HEK293 (cell line): ENCODE data around the gene CACNA1H.

Source experiments
- CTCF ChIA-PET: fragments of 350-600 bp; formaldehyde crosslinking; extraction: SDS; loops from one replicate; lab custom pipeline; 2021; ENCODE audit warnings: antibody characterized with exemption; lab: Yijun Ruan, JAX
- POLR2A ChIA-PET: fragments of 300-600 bp; formaldehyde crosslinking; extraction: SDS; loops from one replicate; lab custom pipeline; 2020; ENCODE audit warnings: antibody characterized with exemption, inconsistent platforms; lab: Yijun Ruan, JAX
- H3K27ac ChIP-seq: fragments of 200-500 bp; sonication (Bioruptor generic); 2 replicates; pipeline ENCODE4 v1.5.1; 2014; ENCODE audit warnings: low read depth, low read length, control low read depth, inconsistent platforms; ENCODE audit errors: extremely low read depth
- H3K36me3 ChIP-seq, 2 experiments: fragments of 200-500 bp in 1 of 2; sonication (Bioruptor generic) in 1 of 2; 1 replicate in 1 of 2; 2 replicates in 1 of 2; pipeline ENCODE4 v1.5.1; 2014 to 2017; ENCODE audit warnings: inconsistent platforms in 2 of 2, low read length in 2 of 2; ENCODE audit not compliant: control insufficient read depth in 2 of 2, insufficient read depth in 1 of 2
- H3K4me1 ChIP-seq: fragments of 200-500 bp; sonication (Bioruptor generic); 2 replicates; pipeline ENCODE4 v1.5.1; 2014; ENCODE audit warnings: mild to moderate bottlenecking, low read length, inconsistent platforms; ENCODE audit not compliant: control insufficient read depth, insufficient read depth
- H3K4me3 ChIP-seq: 2 replicates; pipeline ENCODE4 v1.5.1; 2011; ENCODE audit warnings: low read depth, mild to moderate bottlenecking, control low read depth, low read length, moderate library complexity
- H3K9me3 ChIP-seq: fragments of 200-500 bp; sonication (Bioruptor generic); 2 replicates; pipeline ENCODE4 v1.5.1; 2014; ENCODE audit warnings: low read depth, low read length, inconsistent platforms; ENCODE audit not compliant: control insufficient read depth, insufficient read depth
- BCL11A ChIP-seq: fragments of 450-650 bp; formaldehyde crosslinking; IDR thresholded peaks from 2 replicates; pipeline ENCODE4 v1.5.1; 2016; ENCODE audit warnings: low read depth, missing biosample characterization, missing genetic modification characterization
- EGR2 ChIP-seq: fragments of 450-650 bp; formaldehyde crosslinking; IDR thresholded peaks from 2 replicates; pipeline ENCODE4 v1.5.1; 2016; ENCODE audit warnings: low read depth, missing biosample characterization, missing genetic modification characterization
- GLIS2 ChIP-seq: fragments of 450-650 bp; formaldehyde crosslinking; IDR thresholded peaks from 2 replicates; pipeline ENCODE4 v1.5.1; 2016; ENCODE audit warnings: missing biosample characterization, missing genetic modification characterization
- HIC1 ChIP-seq: fragments of 450-650 bp; formaldehyde crosslinking; IDR thresholded peaks from 2 replicates; pipeline ENCODE4 v1.5.1; 2016; ENCODE audit warnings: missing biosample characterization, missing genetic modification characterization
- PATZ1 ChIP-seq: fragments of 450-650 bp; formaldehyde crosslinking; IDR thresholded peaks from 2 replicates; pipeline ENCODE4 v1.5.1; 2016; ENCODE audit warnings: missing biosample characterization, missing genetic modification characterization
- PRDM10 ChIP-seq: fragments of 450-650 bp; formaldehyde crosslinking; IDR thresholded peaks from 2 replicates; pipeline ENCODE4 v1.5.1; 2016; ENCODE audit warnings: missing biosample characterization, missing genetic modification characterization
- ZBTB1 ChIP-seq: fragments of 450-650 bp; formaldehyde crosslinking; IDR thresholded peaks from 2 replicates; pipeline ENCODE4 v1.5.1; 2016; ENCODE audit warnings: missing biosample characterization, missing genetic modification characterization
- ZBTB7A ChIP-seq: fragments of 450-650 bp; formaldehyde crosslinking; IDR thresholded peaks from 2 replicates; pipeline ENCODE4 v1.5.1; 2016; ENCODE audit warnings: low read depth, missing biosample characterization, missing genetic modification characterization
- ZFHX2 ChIP-seq: fragments of 450-650 bp; formaldehyde crosslinking; conservative IDR thresholded peaks from 2 replicates; pipeline ENCODE4 v1.5.1; 2016; ENCODE audit warnings: missing biosample characterization, missing genetic modification characterization
- ZNF155 ChIP-seq: fragments of 450-650 bp; formaldehyde crosslinking; IDR thresholded peaks from 2 replicates; pipeline ENCODE4 v1.5.1; 2016; ENCODE audit warnings: missing biosample characterization, missing genetic modification characterization
- ZNF202 ChIP-seq: fragments of 450-650 bp; formaldehyde crosslinking; IDR thresholded peaks from 2 replicates; pipeline ENCODE4 v1.5.1; 2016; ENCODE audit warnings: missing biosample characterization, missing genetic modification characterization, borderline replicate concordance
- ZNF266 ChIP-seq: fragments of 450-650 bp; formaldehyde crosslinking; IDR thresholded peaks from 2 replicates; pipeline ENCODE4 v1.5.1; 2016; ENCODE audit warnings: missing biosample characterization, missing genetic modification characterization, low read depth
- ZNF324 ChIP-seq: fragments of 450-650 bp; formaldehyde crosslinking; IDR thresholded peaks from 2 replicates; pipeline ENCODE4 v1.5.1; 2016; ENCODE audit warnings: missing biosample characterization, missing genetic modification characterization
- ZNF366 ChIP-seq: fragments of 450-650 bp; formaldehyde crosslinking; conservative IDR thresholded peaks from 2 replicates; pipeline ENCODE4 v1.5.1; 2016; ENCODE audit warnings: missing biosample characterization, missing genetic modification characterization
- ZNF404 ChIP-seq: fragments of 450-650 bp; formaldehyde crosslinking; IDR thresholded peaks from 2 replicates; pipeline ENCODE4 v1.5.1; 2017; ENCODE audit warnings: missing biosample characterization, missing genetic modification characterization
- ZNF449 ChIP-seq: fragments of 450-650 bp; formaldehyde crosslinking; IDR thresholded peaks from 2 replicates; pipeline ENCODE4 v1.5.1; 2017; ENCODE audit warnings: missing biosample characterization, mild to moderate bottlenecking, missing genetic modification characterization, moderate library complexity
- ZNF513 ChIP-seq: fragments of 450-650 bp; IDR thresholded peaks from 2 replicates; pipeline ENCODE4 v1.5.1; 2018; ENCODE audit warnings: missing biosample characterization, missing genetic modification characterization
- ZNF585B ChIP-seq: fragments of 450-650 bp; formaldehyde crosslinking; IDR thresholded peaks from 2 replicates; pipeline ENCODE4 v1.5.1; 2016; ENCODE audit warnings: missing biosample characterization, missing genetic modification characterization
- ZNF610 ChIP-seq: fragments of 450-650 bp; formaldehyde crosslinking; IDR thresholded peaks from 2 replicates; pipeline ENCODE4 v1.5.1; 2016; ENCODE audit warnings: missing biosample characterization, missing genetic modification characterization, borderline replicate concordance
- ZNF621 ChIP-seq: fragments of 450-650 bp; formaldehyde crosslinking; IDR thresholded peaks from 2 replicates; pipeline ENCODE4 v1.5.1; 2017; ENCODE audit warnings: missing biosample characterization, missing genetic modification characterization
- ZNF677 ChIP-seq: fragments of 450-650 bp; IDR thresholded peaks from 2 replicates; pipeline ENCODE4 v1.5.0; 2018; ENCODE audit warnings: missing biosample characterization, mild to moderate bottlenecking, missing genetic modification characterization, moderate library complexity
- ZNF76 ChIP-seq: fragments of 450-650 bp; formaldehyde crosslinking; IDR thresholded peaks from 2 replicates; pipeline ENCODE4; 2016; ENCODE audit warnings: low read depth, missing biosample characterization, missing genetic modification characterization, borderline replicate concordance
- ZNF776 ChIP-seq: fragments of 450-650 bp; formaldehyde crosslinking; IDR thresholded peaks from 2 replicates; pipeline ENCODE4 v1.5.0; 2017; ENCODE audit warnings: missing biosample characterization, missing genetic modification characterization, borderline replicate concordance

The CACNA1H gene

GRCh38 chr16:1157639-1158455, 4.9 kb downstream of the CACNA1H start:
- Histone ChIP-seq H3K36me3 (no peaks in the 10 kb centered on the region), H3K4me3 (no peak overlapping the region), H3K4me1 (no peaks in the 10 kb centered on the region), H3K27ac (no peak overlapping the region), H3K9me3 (no peaks in the 10 kb centered on the region)
- TF ChIP-seq ZNF76 (no peak), ZNF404 (tag by site-specific recombination) (no peak), ZNF202 (tag by site-specific recombination) (no peak), PRDM10 (tag by site-specific recombination) (no peak), ZNF776 (tag by site-specific recombination) (no peak), ZNF677 (tag by site-specific recombination) (no peak), ZBTB1 (tag by site-specific recombination) (no peak), ZNF449 (no peak), ZNF266 (tag by site-specific recombination) (no peak), ZNF155 (tag by site-specific recombination) (no peak), PATZ1 (peak; percentile 61), ZNF324 (tag by site-specific recombination) (no peak), ZNF366 (tag by site-specific recombination) (no peak), ZNF585B (tag by site-specific recombination) (no peak), GLIS2 (0 out of 2 replicates have a peak, but pooled peaks have one; percentile 15), BCL11A (tag by site-specific recombination) (no peak), ZNF621 (tag by site-specific recombination) (no peak), ZFHX2 (peak; percentile 57), EGR2 (peak; percentile 43), ZNF513 (no peak), ZBTB7A (tag by site-specific recombination) (no peak), ZNF610 (no peak), HIC1 (tag by site-specific recombination) (peak; percentile 71)
- ChIA-PET POLR2A (no interaction called here), CTCF (interaction anchor here (0.7 to 1.0 kb wide), 2 partner anchors 24 to 100 kb away, joined by 3 to 11 read pairs; no protein-coding TSS in a partner anchor)
